Uterus (tissue), 4 donors: ENCODE results near the gene SPIB. TPM values are rescaled to one million over a fixed set of nuclear protein-coding genes. Genes with fewer than 3 reads are reported as not detected.

ENCODE experiments used
- DNase-seq, 2 donors: peaks; one replicate each; pipeline ENCODE4 v3.0.0-alpha.2; 2019 to 2020
- H3K27ac ChIP-seq, 2 donors: fragments of 200-600 bp; sonication (generic); 1 replicate in 1 of 2; 2 replicates in 1 of 2; pipeline ENCODE4 v1.5.1; 2016 to 2018
- H3K27me3 ChIP-seq, 2 donors: fragments of 200-600 bp; sonication (generic); one replicate each; pipeline ENCODE4 v1.5.1; 2018 to 2019; ENCODE audit warnings: control low read depth in 1 of 2
- H3K36me3 ChIP-seq, 2 donors: fragments of 200-600 bp; sonication (generic); one replicate each; pipeline ENCODE4 v1.5.1; 2019; ENCODE audit warnings: control low read depth in 1 of 2
- H3K4me1 ChIP-seq, 2 donors: fragments of 200-600 bp; sonication (generic); one replicate each; pipeline ENCODE4 v1.5.1; 2018 to 2019; ENCODE audit warnings: control low read depth in 1 of 2
- H3K4me3 ChIP-seq, 2 donors: fragments of 200-600 bp; sonication (generic); 1 replicate in 1 of 2; 2 replicates in 1 of 2; pipeline ENCODE4 v1.5.1; 2018 to 2019; ENCODE audit warnings: mild to moderate bottlenecking in 1 of 2
- H3K9me3 ChIP-seq, 2 donors: fragments of 200-600 bp; sonication (generic); one replicate each; pipeline ENCODE4 v1.5.1; 2019; ENCODE audit warnings: control low read depth in 1 of 2
- CTCF ChIP-seq, 4 experiments: fragments of 200-600 bp in 2 of 4; fragments of 450-650 bp in 2 of 4; sonication (generic) in 2 of 4; IDR thresholded peaks; one replicate each; pipeline ENCODE4 v1.5.1; 2016 to 2019; ENCODE audit warnings: antibody characterized with exemption in 4 of 4, mild to moderate bottlenecking in 2 of 4, moderate library complexity in 1 of 4
- POLR2A ChIP-seq, 2 donors: fragments of 450-650 bp; IDR thresholded peaks; one replicate each; pipeline ENCODE4 v1.6.1; 2016; ENCODE audit warnings: antibody characterized with exemption in 2 of 2, mild to moderate bottlenecking in 1 of 2, moderate library complexity in 1 of 2
- intact Hi-C: fragments of 100-400 bp; cut with DNase I; formaldehyde crosslinking; loops from one replicate; pipeline ENCODE4 v1.15.1; 2023; ENCODE audit warnings: low total_unique reads
- total RNA-seq, 4 donors: library from RNA; depleted of rRNA in 3 of 4; stranded (reverse); fragments of >200 nt in 3 of 4; gene quantifications; one replicate each; pipeline versions ENCODE4 v1.1.0 to v1.2.4, GENCODE V29; 2014 to 2023
- donor health status: DM: yes; HTN: yes; CAD: no.

The SPIB gene
- total RNA-seq, 4 donors from 2014 or later = under 0.01 to 2.1 TPM; not detected in 2

GRCh38 chr19:50449236-50449899 is 30.6 kb downstream of the SPIB start:
- Histone ChIP-seq H3K9me3 (no peaks in the 10 kb centered on the region), H3K4me1 (no peaks in the 10 kb centered on the region)
- intact Hi-C loops = no loop called here

GRCh38 chr19:50450369-50451222 is 31.9 kb downstream of the SPIB start:
- no peaks in the 10 kb centered on the region for H3K27me3 ChIP-seq
- DNase-seq = no peak
- H3K36me3 ChIP-seq = no peaks in the 10 kb centered on the region
- no peak overlapping the region for H3K27ac ChIP-seq
- no peaks in the 10 kb centered on the region for H3K9me3 ChIP-seq
- no peaks in the 10 kb centered on the region for H3K4me1 ChIP-seq
- no peak for TF ChIP-seq POLR2A (IDR thresholded peaks at IDR 0.05)
- TF ChIP-seq CTCF (IDR thresholded peaks at IDR 0.05) = no peak
- intact Hi-C loops = no loop called here
- H3K4me3 ChIP-seq = no peak overlapping the region

More at GRCh38 chr19:50449236-50449899, 30.6 kb downstream of the SPIB start:
- no peak for TF ChIP-seq CTCF (IDR thresholded peaks at IDR 0.05)
- TF ChIP-seq POLR2A (IDR thresholded peaks at IDR 0.05) = no peak
- no peaks in the 10 kb centered on the region for H3K27me3 ChIP-seq
- no peaks in the 10 kb centered on the region for H3K36me3 ChIP-seq
- H3K27ac ChIP-seq = no peak overlapping the region
- no peak overlapping the region for H3K4me3 ChIP-seq
- DNase-seq = no peak

DNA sequence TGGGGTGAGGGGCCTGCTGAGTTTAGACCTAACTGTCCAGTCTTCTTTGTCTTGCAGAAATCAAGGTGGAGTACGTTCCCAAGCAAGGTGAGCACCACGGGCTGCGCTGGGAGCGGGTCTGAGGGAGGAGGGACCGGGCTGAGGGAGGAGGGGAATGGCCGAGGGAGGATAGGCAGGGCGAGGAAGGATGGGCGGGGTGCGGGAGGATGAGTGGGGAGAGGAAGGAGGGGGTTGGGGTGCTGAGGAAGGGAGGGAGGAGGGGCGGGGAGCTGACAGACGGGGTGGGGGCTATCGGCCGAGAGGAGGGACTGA is 32.4 kb downstream of the SPIB start:
- intact Hi-C loops = no loop called here
- no peaks in the 10 kb centered on the region for H3K4me1 ChIP-seq

DNA sequence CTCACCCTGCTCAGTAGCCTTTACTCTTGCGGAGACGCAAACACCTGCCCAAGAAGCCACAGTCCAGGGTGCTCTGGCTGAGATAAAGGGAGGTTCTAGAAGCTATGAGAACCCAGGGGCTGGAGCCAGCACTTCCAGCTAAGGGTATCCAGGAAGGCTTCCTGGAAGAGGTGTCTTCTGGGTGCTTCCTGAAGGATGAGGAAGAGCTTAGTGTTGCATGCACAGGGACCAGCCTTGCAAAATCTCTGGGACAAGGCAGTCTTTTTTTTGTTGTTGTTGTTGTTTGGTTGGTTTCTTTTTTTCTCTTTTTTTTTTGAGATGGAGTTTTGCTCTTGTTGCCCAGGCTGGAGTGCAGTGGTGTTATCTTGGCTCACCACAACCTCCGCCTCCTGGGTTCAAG is 34.5 kb downstream of the SPIB start:
- no peaks in the 10 kb centered on the region for H3K9me3 ChIP-seq
- H3K4me1 ChIP-seq = no peaks in the 10 kb centered on the region
- intact Hi-C loops = no loop called here
- no peaks in the 10 kb centered on the region for H3K36me3 ChIP-seq
- no peak for TF ChIP-seq POLR2A (IDR thresholded peaks at IDR 0.05)
- no peak for TF ChIP-seq CTCF (IDR thresholded peaks at IDR 0.05)
- no peak overlapping the region for H3K4me3 ChIP-seq
- no peak for DNase-seq
- H3K27me3 ChIP-seq = peaks cover 0 to 4% of the 10 kb centered on the region in 2 donors
- no peak overlapping the region for H3K27ac ChIP-seq

More for the DNA sequence above, 32.4 kb downstream of the SPIB start:
- H3K27me3 ChIP-seq = no peaks in the 10 kb centered on the region
- H3K4me3 ChIP-seq = no peak overlapping the region
- H3K27ac ChIP-seq = no peak overlapping the region
- TF ChIP-seq CTCF (IDR thresholded peaks at IDR 0.05) (no peak), POLR2A (IDR thresholded peaks at IDR 0.05) (no peak)
- no peaks in the 10 kb centered on the region for H3K9me3 ChIP-seq
- DNase-seq = no peak
- no peaks in the 10 kb centered on the region for H3K36me3 ChIP-seq

DNA sequence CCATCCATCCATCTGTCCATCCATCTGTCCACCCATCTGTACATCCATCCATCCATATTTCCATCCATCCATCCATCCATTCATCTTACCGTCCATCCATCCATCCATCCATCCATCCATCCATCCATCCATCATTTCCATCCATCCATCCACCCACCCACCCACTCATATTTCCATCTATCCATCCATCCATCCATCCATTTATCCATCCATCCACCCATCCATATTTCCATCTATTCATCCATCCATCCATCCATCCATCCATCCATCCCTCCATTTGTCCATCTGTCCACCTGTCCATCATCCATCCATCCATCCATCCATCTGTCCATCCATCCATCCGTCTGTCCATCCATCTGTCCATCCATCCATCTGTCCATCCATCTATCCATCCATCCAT is 37.3 kb downstream of the SPIB start:
- Histone ChIP-seq H3K36me3 (no peaks in the 10 kb centered on the region), H3K27ac (no peak overlapping the region), H3K27me3 (peaks cover 0 to 5% of the 10 kb centered on the region in 2 donors), H3K4me1 (no peaks in the 10 kb centered on the region), H3K4me3 (no peak overlapping the region), H3K9me3 (no peaks in the 10 kb centered on the region)
- intact Hi-C loops = no loop called here
- TF ChIP-seq POLR2A (IDR thresholded peaks at IDR 0.05) (no peak), CTCF (IDR thresholded peaks at IDR 0.05) (no peak)
- no peak for DNase-seq
